Bone marrow (tissue), 2 donors: ENCODE measurements around the gene DHRS9.
"Not testable (repeated sequence)": the region's sequence is repeated elsewhere in the genome, so short reads cannot be mapped to it uniquely, and the experiment has no call there.

Experiments
- DNase-seq, 2 donors: peaks; one replicate each; lab custom pipeline; 2025; lab: John Stamatoyannopoulos, UW

Gene DHRS9

DNA sequence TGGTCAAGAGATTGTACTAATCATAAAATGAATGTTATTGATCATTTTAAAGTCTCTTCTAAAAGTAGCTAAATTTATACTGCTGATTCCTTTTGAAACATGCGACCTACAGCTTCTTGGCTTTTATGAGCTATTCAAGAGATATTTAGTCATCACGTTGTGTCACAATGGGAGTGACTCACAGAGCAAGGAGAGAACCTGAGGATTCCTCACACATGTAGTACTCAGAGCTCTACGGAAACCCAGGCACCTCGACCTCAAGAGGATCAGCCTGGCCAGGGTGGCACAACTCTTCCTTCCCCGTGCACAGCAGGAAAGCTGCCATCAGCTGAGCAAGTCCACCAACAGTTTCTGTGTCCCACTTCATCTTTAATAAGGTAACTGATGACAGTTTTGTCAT, at the start of gene DHRS9:
Gene DHRS9 (plus strand): TSS at position 223 of the 400 bp plus-strand sequence. CDS start 12,019 bp downstream, outside the sequence.
- peak in 1 of 2 donors; percentile 33 for DNase-seq

DNA sequence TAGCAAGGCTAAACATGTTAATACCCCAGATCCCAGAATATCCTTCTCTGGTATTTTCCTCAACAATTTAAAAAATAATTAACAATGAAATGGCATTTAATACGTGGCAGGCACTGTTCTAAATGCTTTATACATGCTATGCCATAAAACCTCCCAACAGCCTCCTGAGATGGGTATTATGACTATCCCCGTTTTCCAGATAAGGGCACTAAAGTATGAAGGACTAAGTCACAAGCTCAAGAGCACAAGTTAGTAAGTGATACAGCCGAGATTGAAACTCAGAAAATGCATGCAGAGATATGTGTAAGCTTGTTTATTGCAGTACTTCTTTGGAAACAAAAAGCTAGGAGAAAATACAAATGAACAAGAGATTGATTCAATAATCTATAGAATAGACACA, 46.2 kb upstream of the DHRS9 start:
- no peak for DNase-seq

DNA sequence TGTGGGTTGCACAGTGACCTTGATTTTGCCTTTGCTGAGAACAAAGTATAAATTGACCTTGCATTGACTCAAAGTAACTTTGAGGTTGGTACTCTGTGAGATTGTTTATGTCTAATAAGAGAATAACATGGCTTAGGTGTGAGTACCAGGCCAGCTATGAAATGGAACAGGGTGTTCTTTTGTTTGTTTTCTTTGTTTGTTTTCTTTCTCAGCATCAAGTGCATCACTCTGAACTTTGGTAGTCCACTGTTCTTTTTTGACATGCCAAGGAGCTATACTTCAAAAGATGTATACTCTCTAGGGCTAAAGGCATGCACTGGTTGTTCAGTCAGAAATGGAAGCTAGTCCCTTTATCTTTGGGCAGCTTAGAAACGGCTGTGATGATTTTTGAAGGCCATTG, 43.3 kb upstream of the DHRS9 start:
- DNase-seq: no peak

DNA sequence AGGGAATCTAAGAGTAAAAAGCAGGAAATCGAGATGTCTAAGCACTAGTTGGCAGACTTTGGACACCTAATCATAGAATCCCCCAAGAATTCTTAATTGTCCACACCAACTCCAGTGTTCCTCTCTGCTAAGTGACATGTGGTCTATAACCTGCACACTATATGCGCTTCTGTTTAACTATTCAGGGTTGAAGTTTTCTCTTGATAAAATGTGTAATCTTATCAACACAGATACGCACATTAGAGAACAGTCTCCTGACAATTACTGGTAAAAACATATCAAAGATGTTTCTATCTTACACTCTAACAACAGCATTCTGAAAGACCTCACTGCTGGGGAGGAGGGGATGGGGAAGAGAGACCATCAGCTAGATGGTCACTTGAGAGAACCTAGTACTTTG, 42.1 kb upstream of the DHRS9 start:
- no peak for DNase-seq

DNA sequence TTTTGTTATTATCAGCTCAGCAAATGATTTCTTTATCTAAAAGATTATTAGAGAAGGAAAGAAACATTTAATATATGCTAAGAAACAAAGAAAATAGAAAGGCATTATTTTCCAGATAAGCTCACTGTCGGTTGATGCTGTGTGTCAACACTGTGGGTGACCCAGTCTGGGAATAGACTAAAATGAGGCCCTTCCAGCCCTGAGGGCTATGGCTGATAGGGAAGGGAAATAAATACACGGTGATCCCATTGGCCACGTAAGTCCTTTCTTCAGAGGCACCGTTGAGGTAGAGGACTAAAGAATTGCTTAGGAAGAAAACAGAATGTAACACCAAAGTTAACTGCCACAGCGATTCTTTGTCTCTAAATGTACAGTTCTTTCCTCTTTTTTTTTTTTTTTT, 40.0 kb upstream of the DHRS9 start:
- no peak for DNase-seq

DNA sequence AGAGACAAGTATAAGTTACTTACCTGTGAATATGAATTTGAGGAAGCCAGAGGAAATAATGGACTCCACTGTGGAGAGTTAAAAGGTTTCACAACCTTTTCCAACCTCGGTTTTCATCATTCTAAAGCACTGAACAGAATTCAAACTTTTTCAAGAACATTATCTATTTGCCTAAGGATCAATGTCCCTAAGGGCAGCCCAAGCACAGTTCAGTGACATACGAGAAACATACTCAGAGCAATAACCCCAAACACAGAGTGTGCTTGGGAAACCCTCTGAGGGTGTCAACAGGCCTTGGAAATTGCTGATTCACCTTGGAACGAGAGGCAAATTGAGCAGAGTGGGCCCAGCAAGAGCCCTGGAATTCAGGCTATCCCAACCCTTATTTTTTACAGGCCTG, 38.2 kb upstream of the DHRS9 start, which contains the start of gene ABCB11:
Gene ABCB11 (minus strand): TSS at position 123 of the 400 bp plus-strand sequence. CDS start 13,199 bp downstream, outside the sequence.
- DNase-seq: no peak

DNA sequence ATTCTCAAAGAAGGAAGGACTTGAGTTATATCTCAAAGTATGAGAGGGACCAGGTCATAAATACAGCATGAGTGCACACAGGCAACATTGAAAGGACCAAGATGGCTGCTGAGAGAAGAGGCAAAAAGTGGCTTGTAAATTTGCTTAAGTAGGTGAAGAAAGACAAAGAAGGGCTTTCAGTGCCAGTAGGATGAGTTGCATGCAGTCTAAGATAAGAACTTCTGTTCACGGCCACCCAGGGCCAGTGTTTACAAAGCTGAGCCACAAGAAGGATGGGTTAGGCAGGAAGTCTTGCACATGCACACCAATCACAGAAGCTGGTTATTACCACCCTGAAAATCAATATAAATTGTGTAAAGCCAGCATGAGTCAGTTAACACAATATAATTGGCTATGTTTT, 35.1 kb upstream of the DHRS9 start:
- no peak for DNase-seq

DNA sequence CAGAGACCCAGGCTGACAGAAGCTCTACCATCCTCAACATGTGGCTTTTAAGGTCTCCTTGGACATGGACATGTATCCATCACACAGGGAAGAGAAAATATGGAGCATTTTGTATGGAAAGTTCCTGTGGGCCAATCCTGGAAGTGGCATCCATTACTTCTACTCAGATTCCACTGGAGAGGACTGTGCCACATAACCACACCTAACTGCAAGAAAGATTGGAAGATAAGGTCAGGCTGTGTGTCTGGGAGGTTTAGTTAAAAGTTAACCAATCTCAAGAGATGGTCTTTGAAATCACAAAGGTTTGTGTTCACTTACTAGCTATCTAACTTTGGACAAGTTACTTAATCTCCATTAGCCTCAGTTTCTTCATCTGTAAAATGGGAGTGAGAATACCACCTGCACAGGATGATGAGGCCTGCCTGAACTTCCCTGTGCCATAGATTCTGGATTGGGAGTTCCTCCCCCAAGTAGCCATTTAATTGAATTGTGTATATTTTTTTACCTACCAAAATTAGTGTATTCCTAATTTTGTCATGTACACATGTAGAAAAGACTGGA, 34.3 kb upstream of the DHRS9 start:
- DNase-seq: no peak

DNA sequence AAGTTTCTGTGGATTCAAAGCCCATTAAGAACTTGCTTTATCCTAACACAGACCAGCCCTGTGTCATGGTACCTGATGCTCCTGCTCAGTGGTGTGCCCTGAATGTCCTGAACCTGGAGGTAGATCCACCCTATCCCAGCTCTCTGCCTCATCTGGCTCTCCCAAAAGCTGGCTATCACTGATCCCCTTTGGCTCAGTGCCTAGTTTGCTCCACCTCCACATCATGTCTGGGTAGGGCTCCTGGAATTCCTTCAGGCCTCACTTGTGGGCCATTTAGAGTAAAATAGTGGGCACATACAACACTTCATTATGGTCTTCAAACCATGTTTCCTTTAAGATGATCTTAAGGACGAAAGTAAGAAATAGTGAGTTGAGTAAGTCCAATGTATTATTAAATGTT, 33.5 kb upstream of the DHRS9 start:
- no peak for DNase-seq

DNA sequence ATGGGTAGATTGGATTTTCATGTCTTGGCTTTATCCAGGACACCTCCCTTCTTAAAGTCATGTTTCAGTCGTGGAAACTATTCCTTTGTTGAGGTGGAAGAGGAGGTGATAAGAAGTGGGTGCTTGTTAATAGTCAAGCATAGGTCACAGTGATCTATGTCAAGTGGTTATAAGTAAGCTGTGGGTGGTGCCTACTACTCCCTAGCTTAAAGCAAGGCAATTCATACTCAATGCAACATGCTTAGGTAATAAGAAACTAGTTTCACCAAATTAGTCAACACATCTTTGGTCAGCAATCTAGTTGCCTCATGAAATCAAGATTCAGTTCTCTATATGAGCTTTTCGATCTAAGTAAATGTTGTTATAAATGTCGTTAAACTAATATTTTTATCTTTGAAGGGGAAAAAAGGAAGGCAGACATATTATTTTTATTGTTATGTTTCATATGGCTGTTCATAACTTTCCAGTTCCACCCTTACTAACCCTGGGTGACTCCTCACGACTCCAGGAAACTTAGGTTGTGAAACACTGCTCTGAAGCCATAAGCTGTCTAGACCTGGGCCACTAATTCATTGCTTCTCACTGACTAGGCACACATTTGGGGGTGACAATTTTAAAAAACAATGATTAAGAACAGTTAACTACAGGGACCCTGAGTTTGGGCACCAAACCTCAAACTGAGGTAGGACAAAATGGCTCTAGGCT, 32.5 kb upstream of the DHRS9 start:
- no peak for DNase-seq

DNA sequence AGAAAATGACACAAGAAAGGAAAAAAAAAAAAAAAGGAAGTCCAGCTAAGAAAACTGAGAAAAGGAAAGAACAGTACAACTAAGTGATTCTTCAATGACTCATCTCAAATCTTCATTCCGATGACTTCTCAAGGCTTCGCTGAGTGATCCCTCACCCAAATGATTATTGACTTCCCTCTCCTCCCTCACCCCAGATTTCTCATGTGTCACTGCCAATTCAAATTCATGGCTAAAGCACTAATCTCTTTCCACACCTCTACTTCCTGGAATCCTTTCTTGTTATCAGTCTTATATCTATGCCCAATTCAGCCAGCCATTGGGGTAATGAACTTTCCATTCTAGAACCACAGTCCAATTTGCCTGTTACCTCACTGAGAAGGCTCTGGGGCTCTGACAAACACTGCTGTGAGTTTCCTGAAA, 31.0 kb upstream of the DHRS9 start:
- DNase-seq: peak in 1 of 2 donors; percentile 87

DNA sequence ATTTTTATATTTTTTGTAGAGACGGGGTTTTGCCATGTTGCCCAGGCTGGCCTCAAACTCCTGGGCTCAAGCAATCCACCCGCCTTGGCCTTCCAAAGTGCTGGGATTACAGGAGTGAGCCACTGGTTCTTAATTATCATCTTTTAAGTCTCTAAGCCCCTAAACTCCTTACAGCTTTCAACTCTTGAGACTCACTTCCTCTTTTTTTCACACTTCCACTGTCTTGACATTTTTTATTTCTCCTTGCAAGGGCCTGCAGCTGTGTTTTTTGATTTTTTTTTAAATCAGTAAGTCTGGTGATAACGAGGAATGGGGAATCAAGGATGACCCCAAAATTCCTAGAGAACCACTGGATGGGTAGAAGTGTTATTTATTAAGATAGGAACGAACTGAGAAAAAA, 29.7 kb upstream of the DHRS9 start:
- DNase-seq: peak in 1 of 2 donors; percentile 82

DNA sequence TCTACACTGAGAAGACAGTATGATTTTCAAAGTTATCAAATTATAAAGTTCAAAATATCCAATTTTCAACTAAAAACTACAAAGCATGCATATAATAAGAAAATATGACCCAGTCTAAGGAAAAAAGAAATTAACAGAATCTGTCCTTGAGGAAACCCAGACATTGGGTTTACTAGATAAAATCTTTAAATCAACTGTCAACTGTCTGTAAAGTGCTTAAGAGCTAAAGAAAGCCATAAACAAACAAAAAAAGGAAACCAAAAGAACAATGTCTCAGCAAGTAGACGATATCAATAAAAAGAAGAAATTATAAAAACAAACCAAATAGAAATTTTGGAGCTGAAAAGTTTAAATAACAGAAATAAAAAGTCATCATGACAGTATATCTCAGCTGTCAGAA, 27.8 kb upstream of the DHRS9 start:
- no peak for DNase-seq

DNA sequence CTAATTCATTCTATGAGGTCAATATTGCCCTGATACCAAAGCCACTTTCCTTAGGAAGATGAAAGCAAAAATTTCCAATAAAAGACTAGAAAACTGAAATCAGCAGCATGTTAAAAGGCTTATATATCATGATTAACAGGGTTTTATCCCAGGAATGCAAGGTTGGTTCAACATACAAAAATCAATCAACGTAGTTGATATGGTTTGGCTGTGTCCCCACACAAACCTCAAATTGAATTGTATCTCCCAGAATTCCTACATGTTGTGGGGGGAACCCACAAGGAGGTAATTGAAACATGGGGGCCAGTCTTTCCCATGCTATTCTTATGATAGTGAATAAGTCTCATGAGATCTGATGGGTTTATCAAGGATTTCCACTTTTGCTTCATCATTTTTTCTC, 26.5 kb upstream of the DHRS9 start:
- DNase-seq: no peak

DNA sequence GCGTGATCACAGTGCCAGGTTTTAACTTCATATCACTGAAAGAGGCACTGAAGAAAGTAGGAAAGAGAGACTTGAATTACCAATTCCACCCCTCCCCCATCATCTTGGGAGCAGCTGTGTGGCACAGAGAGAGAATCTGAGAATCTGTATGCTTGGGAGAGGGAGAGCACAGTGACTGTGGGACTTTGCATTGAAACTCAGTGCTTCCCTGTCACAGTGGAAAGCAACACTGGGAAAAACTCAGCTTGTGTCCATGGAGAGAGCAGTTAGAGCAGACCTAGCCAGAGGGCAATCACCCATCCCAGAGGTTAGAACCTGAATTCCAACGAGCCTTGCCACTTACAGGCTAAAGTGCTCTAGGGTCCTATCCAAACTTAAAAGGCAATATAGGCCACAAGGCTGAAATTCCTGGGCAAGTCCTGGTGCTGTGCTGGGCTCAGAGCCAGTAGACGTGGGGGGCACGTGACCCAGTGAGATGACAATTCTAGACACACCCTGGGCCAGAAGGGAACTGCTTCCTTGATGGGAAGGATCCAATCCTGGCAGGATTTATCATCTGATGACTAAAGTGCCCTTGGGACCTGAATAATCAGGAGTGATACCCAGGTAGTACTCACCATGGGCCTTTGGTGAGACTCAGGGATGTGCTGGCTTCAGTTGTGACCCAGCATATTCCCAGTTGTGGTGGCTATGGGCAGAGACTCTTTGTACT, 22.8 kb upstream of the DHRS9 start:
- DNase-seq: no peak

DNA sequence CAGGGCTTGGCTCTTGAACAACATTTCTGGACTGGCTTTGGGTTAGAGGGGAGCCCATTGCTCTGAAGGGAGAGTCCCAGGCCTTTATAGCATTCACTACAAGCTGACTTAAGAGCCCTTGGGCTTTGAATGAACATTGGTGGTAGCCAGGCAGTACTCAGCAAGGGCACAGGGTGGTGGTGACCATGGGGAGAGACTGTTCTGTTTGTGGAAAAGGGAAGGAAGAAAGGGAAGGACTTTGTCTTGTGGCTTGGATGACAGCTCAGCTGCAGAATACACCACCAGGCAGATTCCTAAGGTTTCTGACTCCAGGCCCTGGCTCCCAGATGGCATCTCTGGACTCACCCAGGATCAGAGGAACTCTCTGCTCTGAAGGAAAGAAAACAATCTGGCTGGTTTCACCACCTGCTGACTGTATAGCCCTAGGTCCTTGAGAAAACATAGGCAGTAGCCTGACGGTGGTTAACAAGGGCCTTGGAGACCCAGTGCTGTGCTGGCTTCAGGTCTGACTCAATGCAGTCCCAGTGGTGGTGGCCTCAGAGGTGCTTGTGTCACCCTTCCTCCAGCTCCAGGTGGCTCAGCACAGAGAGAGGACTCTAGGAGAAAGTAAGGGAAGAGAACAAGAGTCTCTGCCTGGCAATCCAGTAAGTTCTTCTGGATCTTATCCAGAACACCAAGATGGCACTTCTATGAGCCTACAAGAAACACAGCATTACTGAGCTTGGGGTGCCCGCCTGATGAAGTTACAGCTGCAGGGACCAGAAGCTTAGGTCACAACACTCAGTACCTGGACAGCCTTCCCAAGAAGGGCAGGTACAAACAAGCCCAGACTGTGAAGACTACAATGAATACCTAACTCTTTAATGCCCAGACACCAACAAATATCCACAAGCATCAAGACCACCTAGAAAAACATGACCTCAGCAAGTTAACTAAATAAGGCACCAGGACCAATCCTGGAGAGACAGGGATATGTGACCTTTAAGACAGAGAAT, 21.8 kb upstream of the DHRS9 start:
- DNase-seq: no peak

DNA sequence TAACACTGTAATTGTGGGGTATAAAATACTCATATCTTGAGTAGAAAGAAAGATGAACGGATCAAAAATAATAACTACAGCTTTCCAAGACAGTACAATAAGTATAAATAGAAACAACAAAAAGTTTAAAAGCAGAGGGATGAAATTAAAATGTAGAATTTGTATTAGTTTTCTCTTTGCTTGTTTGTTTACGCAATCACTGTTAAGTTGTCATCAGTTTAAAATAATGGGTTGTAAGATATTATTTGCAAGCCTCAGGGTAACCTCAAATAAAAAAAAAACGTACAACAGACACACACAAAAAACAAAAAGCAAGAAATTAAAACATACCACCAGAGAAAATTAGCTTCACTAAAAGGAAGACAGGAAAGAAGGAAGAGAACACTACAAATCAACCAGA, 20.2 kb upstream of the DHRS9 start:
- no peak for DNase-seq

DNA sequence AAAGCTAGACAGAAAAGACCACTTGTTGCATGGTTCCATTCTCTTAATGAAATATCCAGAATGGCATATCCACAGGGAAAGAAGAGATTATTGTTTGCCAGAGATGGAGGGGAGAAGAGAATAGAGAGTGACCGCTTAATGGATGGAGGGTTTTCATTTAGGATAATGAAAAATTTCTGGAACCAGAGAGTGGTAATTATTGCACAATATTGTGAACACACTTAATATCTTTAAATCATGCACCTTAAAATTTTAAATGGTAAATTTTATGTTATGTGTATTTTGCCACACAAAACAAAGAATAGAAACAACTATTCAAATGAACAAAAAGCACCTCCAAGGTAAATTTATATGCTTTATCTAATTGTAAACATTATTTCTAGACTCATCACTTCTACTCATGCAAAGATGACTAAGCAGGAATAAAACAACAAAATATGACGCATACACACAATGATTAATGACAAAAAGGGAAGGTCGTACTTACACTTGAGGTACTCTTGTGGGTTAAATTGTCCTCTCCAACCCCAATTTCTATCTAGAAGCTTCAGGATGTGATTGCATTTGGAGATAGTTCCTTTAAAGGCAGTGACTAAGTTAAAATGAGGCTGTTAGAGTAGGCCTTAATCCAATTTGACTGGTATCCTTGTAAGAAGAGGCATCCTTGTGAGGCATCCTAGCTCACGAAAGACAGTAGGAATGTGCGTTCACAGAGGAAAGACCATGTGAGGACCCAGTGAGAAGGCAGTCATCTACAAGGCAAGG, 18.7 kb upstream of the DHRS9 start:
- DNase-seq: peak in 1 of 2 donors; percentile 90

DNA sequence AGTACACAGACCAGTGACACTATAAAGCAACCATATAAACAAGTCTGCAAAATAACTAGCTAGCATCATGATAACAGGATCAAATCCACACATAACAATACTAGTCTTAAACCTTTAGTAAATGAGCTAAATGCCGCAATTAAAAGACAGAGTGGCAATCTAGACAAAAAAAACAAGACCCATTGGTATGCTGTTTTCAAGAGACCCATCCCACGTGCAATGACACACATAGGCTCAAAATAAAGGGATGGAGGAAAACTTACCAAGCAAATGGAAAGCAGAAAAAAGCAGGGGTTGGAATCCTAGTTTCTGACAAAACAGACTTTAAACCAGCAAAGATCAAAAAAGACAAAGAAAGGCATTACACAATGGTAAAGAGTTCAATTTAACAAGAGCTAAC, 14.8 kb upstream of the DHRS9 start:
- not testable (repeated sequence) for DNase-seq

DNA sequence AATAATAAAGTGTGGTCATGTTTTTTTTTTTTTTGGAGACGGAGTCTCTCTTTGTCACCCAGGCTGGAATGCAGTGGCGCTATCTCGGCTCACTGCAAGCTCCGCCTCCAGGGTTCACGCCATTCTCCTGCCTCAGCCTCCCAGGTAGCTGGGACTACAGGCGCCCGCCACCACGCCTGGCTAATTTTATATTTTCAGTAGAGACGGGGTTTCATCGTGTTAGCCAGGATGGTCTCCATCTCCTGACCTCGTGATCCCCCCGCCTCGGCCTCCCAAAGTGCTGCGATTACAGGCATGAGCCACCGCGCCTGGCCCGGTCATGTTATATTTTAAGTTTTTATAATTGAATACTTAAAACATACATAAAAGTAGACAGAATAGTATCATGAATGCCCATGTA, 5.2 kb upstream of the DHRS9 start:
- DNase-seq: not testable (repeated sequence)

DNA sequence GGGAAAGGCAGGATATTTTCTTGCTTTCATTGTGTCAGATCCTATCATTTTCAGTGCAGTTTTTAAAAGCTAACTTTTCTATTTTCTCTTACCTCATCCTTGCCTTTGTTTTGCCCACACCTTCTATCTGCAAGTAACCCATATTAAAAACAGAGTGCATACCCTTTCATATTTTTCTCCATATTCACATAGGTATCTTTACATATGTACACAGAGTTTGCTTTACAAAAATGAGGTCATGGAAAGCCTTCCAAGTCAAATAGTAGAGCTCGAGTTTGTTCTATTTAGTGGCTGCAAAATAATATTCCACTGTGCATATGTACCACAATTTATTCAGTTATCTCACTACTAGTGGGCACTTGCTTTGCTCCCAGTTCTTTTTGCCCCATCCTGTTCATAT, 3.9 kb upstream of the DHRS9 start:
- no peak for DNase-seq
